Measurements from ENCODE around the gene TACR1.

GRCh38 chr2:75097831-75098230 is 101.5 kb downstream of the TACR1 start:
- TF ChIP-seq POLR2A (IDR thresholded peaks at IDR 0.05; ENCODE audit: low read depth, low read length) (no peak), SPI1 (IDR thresholded peaks at IDR 0.05; ENCODE audit: low read depth, low read length) (no peak), POLR2AphosphoS5 (IDR thresholded peaks at IDR 0.05; ENCODE audit: low read depth, low read length) (no peak), TAF1 (IDR thresholded peaks at IDR 0.05; ENCODE audit: low read depth, low read length) (no peak), POU2F2 (IDR thresholded peaks at IDR 0.05; ENCODE audit: low read depth, low read length) (no peak), PAX5 (IDR thresholded peaks at IDR 0.05; ENCODE audit: insufficient read depth, low read length, severe bottlenecking) (no peak)
